IPS-NIHi7 (cell line): ENCODE measurements around the gene AADACL4.
"Not testable (repeated sequence)": the region's sequence is repeated elsewhere in the genome, so short reads cannot be mapped to it uniquely, and the experiment has no call there.

Experiments used
- DNase-seq: peaks from one replicate; pipeline ENCODE4 v3.0.0; 2012; ENCODE audit warnings: mixed read lengths; ENCODE audit errors: extremely low spot score

AADACL4 gene

DNA sequence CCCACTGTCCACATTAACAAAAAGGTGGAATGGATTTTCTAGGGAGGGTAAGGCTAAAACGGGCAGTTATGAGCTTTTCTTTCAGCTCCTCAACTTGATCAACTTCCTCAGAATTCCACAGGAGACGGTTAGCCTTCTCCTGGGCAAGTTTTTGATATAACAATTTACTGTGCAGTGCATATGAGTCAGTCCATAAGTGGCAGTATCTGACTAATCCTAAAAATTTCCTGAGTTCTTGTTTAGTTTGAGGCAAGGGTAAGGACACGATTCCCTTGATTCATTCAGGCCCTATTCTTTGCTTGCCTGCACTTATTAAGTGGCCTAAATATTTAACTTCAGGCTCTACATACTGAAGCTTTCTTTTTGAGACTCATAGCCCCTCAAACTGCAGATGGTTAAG, 65.8 kb downstream of the AADACL4 start:
- DNase-seq = no peak

DNA sequence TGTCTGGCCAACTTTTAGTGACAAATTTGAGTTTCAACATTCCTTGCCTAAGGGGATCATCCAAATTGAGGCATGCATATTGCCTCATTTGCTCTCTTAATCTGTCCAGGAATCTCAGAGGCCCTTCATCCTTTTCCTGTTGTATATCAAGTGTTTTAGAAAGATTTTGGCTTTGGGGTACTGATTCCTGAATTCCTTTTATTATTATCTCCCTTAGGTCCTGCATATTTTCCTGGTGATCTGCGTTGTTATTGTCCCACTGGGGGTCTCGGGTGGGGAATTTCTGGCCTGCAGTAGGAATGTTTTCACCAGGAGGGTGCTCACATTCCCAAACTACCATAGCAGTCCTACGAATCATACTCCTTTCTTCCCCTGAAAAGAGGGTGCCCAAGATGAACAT, 67.7 kb downstream of the AADACL4 start:
- DNase-seq = no peak

DNA sequence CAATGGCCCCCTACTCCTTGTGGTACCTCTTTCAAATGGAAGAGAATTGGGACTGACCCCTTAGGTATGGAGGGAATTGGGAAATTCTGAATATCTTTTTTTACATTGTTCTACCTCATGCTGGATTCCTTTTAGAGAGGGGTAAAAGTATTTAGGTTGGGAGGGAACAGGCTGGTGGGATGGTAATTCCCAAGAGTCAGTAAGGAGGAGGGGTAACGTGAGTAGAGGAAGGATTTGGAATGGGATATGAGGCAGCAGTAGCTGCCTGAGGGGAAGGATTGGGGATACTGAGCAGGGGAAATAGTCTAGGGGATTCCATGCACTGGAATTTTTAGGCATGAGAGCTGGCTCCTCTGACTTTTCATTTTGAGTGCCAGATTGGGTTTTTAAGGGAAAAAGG, 68.2 kb downstream of the AADACL4 start:
- no peak for DNase-seq

DNA sequence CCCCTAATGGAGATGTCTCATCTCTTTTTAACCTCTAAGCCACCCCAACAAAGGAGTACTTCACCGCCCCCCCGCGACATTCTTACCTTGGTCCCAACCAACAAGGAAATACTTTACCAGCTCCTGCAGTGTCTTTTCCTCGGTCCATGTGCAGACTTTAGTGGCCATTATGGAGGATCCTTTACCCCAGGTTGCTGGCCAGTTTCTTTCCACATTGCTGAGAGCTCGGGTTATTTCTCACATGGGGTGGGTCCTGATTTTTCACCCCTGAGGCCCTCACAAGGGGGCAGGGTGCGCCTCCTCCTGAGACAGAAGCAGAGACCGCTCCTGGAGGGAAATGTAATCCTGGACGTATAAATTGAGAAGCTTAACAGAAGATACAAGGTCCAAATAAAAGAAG, 69.0 kb downstream of the AADACL4 start:
- DNase-seq = no peak

DNA sequence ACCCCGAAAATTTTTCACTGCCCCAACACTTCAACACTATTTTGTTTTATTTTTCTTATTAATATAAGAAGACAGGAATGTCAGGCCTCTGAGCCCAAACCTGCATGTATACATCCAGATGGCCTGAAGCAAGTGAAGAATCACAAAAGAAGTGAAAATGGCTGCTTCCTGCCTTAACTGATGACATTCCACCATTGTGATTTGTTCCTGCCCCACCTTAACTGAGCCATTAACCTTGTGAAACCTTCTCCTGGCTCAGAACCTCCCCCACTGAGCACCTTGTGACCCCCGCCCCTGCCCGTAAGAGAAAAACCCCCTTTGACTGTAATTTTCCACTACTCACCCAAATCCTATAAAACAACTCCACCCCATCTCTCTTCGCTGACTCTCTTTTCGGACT, 69.8 kb downstream of the AADACL4 start:
- not testable (repeated sequence) for DNase-seq

DNA sequence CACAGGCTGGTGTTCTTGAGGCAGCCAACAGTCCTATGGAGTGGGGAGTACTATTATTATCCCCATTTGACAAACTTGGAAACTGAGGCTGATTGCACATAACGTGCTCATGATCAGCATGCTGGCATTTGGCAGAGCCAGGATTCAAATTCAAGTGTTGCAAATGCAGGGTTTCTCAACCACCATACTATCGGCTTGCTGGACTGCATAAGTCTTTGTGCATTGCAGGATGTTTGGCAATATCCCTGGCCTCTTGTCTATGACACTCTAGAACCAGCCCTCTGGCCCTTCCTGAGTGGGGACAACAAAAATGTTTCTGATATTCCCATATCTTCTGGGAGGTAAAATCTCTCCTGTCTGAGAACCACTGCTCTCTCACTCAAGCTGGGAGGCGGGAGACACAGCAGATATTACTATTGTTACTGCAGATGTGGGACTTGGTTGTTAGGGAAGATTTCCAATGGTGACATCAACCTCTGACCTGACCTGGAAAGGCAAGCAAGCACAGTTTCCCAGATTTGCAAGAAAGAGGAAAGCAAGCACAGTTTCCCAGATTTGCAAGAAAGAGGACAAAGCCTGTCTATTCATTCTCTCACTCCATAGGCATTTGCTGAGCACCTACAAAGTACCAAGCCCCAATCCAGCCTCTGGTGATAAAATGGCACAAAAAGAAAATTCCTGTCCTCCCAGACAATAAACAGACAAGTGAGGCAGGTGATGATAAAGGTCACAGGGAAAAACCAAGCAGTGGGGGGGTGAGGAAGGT, 71.0 kb downstream of the AADACL4 start:
- no peak for DNase-seq

DNA sequence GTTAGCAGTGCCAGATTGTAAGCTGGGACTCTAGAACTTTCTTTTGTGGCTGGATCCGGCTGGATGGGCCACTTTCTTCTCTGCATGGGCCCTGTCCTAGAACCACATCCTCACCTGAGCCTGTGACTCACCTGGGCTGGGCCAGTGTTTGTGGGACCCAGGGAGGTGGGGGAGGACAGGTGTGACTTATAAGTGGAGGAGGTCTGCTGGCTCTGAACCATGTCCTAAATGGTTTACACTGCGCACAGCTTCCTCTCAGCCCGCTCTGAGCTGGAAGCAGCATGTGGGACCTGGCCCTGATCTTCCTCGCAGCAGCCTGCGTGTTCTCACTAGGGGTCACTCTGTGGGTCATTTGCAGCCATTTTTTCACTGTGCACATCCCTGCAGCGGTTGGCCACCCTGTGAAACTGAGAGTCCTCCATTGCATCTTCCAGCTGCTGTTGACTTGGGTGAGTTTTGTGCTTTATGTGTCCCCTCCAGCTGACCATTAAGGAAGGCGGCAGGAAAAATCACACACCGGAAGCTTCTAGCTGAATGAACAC, 72.1 kb downstream of the AADACL4 start, which contains the start of gene AADACL3:
TSS of gene AADACL3 (plus strand) at position 215 of the 542 bp plus-strand sequence. CDS start at position 282, 67 bp downstream.
- no peak for DNase-seq
